Erythroblast (primary cell): ENCODE results near the gene PCDH15.

ENCODE experiments used
- GATA1 ChIP-seq: IDR thresholded peaks from 2 replicates; pipeline ENCODE4 v1.6.1; 2011; ENCODE audit warnings: low read depth, mild to moderate bottlenecking, control low read depth, low read length, moderate library complexity
- POLR2A ChIP-seq: IDR thresholded peaks from 2 replicates; pipeline ENCODE4 v1.6.1; 2011; ENCODE audit warnings: mild to moderate bottlenecking, low read length

DNA sequence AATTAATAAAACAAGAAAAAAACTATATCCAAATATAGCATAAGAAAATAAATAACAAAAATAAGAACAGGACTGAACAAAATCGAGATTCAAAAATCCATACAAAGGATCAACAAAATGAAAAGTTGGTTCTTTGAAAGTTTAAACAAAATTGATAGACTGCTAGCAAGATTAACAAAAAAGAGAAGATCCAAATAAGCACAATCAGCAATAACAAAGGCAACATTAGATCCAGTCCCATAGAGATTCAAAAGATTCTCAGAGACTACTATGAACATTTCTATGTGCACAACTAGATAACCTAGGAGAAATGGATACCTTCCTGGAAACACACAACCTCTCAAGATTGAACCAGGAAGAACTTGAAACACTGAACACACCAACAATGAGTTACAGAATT, 534.6 kb downstream of the PCDH15 start:
- no peak for TF ChIP-seq POLR2A
- no peak for TF ChIP-seq GATA1
